GM12878 (cell line): Measurements from ENCODE around the gene CCDC81. TPM values are rescaled to one million over a fixed set of nuclear protein-coding genes. Genes with fewer than 3 reads are reported as not detected.

Source experiments
- ATAC-seq: fragments of 200-7000 bp; cut with Tn5 transposase; 3 replicates; pipeline ENCODE4 v1.9.1; 2020; ENCODE audit warnings: mild to moderate bottlenecking, moderate library complexity
- BruUV-seq: library from RNA; stranded (reverse); fragments of 400-500 nt; replicated peaks from 2 replicates; lab custom pipeline; 2021; lab: Mats Ljungman, UMichigan
- CTCF ChIA-PET: fragments of 300-600 bp; sonication (Branson Sonifier 250); formaldehyde crosslinking; extraction: SDS; loops from one replicate; lab custom pipeline; 2021; ENCODE audit warnings: inconsistent platforms; lab: Yijun Ruan, JAX
- POLR2A ChIA-PET: fragments of 350-600 bp; formaldehyde crosslinking; extraction: SDS; loops from one replicate; lab custom pipeline; 2021; ENCODE audit warnings: inconsistent platforms; lab: Charles Lee
- RAD21 ChIA-PET: fragments of 300-600 bp; sonication (Branson Sonifier 250); formaldehyde crosslinking; loops from one replicate; lab custom pipeline; 2023; ENCODE audit warnings: antibody characterized with exemption; ENCODE audit not compliant: unreplicated experiment; lab: Charles Lee
- SMC1A ChIA-PET: fragments of 300-600 bp; sonication (Branson Sonifier 250); formaldehyde crosslinking; loops from one replicate; lab custom pipeline; 2023; ENCODE audit not compliant: unreplicated experiment, uncharacterized antibody; lab: Charles Lee
- DNase-seq: peaks from one replicate; pipeline ENCODE4 v3.0.0-alpha.2; 2011; ENCODE audit warnings: low read depth, low spot score
- FAIRE-seq: peaks from 3 replicates; lab custom pipeline; 2011; peaks lifted over from hg19 to GRCh38; lab: Jason Lieb, UNC
- H2AFZ ChIP-seq: 2 replicates; pipeline ENCODE4 v1.6.0; 2011; ENCODE audit warnings: low read depth, low read length, control low read depth; ENCODE audit not compliant: control insufficient read depth
- H3K27ac ChIP-seq: 2 replicates; pipeline ENCODE4 v1.5.1; 2011; ENCODE audit warnings: control low read depth; ENCODE audit not compliant: control insufficient read depth, insufficient read depth
- H3K27me3 ChIP-seq, 2 experiments: replicated peaks in 1 of 2; 2 replicates each; pipeline versions ENCODE4 v1.6.0 to v1.6.1; 2011; ENCODE audit warnings: low read length in 1 of 2; ENCODE audit not compliant: control insufficient read depth in 2 of 2, insufficient read depth in 2 of 2
- H3K36me3 ChIP-seq, 2 experiments: 2 replicates each; pipeline ENCODE4 v1.5.1; 2011; ENCODE audit warnings: low read length in 1 of 2; ENCODE audit not compliant: control insufficient read depth in 2 of 2, insufficient read depth in 2 of 2
- H3K4me1 ChIP-seq: 2 replicates; pipeline ENCODE4 v1.6.1; 2011; ENCODE audit warnings: mild to moderate bottlenecking, low read length, moderate library complexity, mixed read lengths; ENCODE audit not compliant: control insufficient read depth, insufficient read depth
- H3K4me2 ChIP-seq: 2 replicates; pipeline ENCODE4 v1.6.0; 2011; ENCODE audit warnings: control low read depth; ENCODE audit not compliant: control insufficient read depth, insufficient read depth
- H3K4me3 ChIP-seq: fragments of 200-600 bp; sonication (generic); 2 replicates; pipeline ENCODE4 v1.5.1; 2016
- H3K79me2 ChIP-seq: 2 replicates; pipeline ENCODE4 v1.6.0; 2011; ENCODE audit warnings: low read length; ENCODE audit not compliant: control insufficient read depth, insufficient read depth
- H3K9ac ChIP-seq: 2 replicates; pipeline ENCODE4 v1.8.0; 2011; ENCODE audit warnings: low read length, control low read depth, mixed read lengths; ENCODE audit not compliant: control insufficient read depth, insufficient read depth
- H3K9me3 ChIP-seq: replicated peaks from 3 replicates; pipeline ENCODE4 v1.5.1; 2011; ENCODE audit warnings: mild to moderate bottlenecking, low read length; ENCODE audit not compliant: control insufficient read depth, insufficient read depth
- H4K20me1 ChIP-seq: 2 replicates; pipeline ENCODE4 v1.6.0; 2011; ENCODE audit not compliant: control insufficient read depth, insufficient read depth
- CBX3 ChIP-seq: fragments of 200-600 bp; sonication (generic); IDR thresholded peaks from 2 replicates; pipeline ENCODE4 v1.6.1; 2016; ENCODE audit warnings: low read depth, borderline replicate concordance
- ETV6 ChIP-seq, 2 experiments: fragments of 450-650 bp in 1 of 2; IDR thresholded peaks in 1 of 2; conservative IDR thresholded peaks in 1 of 2; 2 replicates each; pipeline ENCODE4 v1.6.1; 2014; ENCODE audit warnings: antibody characterized with exemption in 1 of 2, borderline replicate concordance in 1 of 2, low read depth in 1 of 2, mild to moderate bottlenecking in 1 of 2, moderate library complexity in 1 of 2
- MEF2A ChIP-seq: IDR thresholded peaks from 2 replicates; pipeline ENCODE4 v1.6.1; 2011; ENCODE audit warnings: low read depth, mild to moderate bottlenecking, low read length, moderate library complexity; ENCODE audit not compliant: insufficient read depth
- NFIC ChIP-seq: IDR thresholded peaks from 2 replicates; pipeline ENCODE4 v1.6.1; 2012; ENCODE audit warnings: low read depth, mild to moderate bottlenecking, inconsistent platforms, low read length, moderate library complexity
- WGBS: methylation state at CpG from one replicate; pipeline ENCODE4 v1.1.6; 2016; ENCODE audit warnings: low lambda C conversion rate; ENCODE audit not compliant: insufficient replicate concordance, insufficient coverage; ENCODE audit errors: missing lambda C conversion rate; 5-methylcytosine and 5-hydroxymethylcytosine counted together
- in situ Hi-C: fragments of 300-500 bp; cut with MboI; formaldehyde crosslinking; loops from 9 replicates; pipeline ENCODE4 v1.14.3; 2018; ENCODE audit warnings: mixed read lengths
- intact Hi-C: fragments of 100-400 bp; cut with micrococcal nuclease; formaldehyde crosslinking; loops from one replicate; pipeline ENCODE4 v1.14.2; 2022; ENCODE audit not compliant: unreplicated experiment
- polyA plus RNA-seq, 11 experiments: library from polyadenylated mRNA; depleted of rRNA in 4 of 11; unstranded in 6 of 11; stranded (reverse) in 5 of 11; fragments of >200 nt; fragmentation: Nextera tagmentation in 4 of 11; fragmentation: Illumina TruSeq in 1 of 11; extraction: Ambion mirVana in 4 of 11; extraction: Trizol in 1 of 11; gene quantifications; 1 replicate in 1 of 11; 2 replicates in 10 of 11; pipeline versions ENCODE4 v1.2.1 to v1.2.3, GENCODE V29; 2011 to 2016; ENCODE audit warnings: inconsistent platforms in 2 of 11, missing spikeins in 2 of 11, low read depth in 1 of 11
- total RNA-seq, 4 experiments: library from RNA; depleted of rRNA in 3 of 4; stranded (reverse); fragments of >200 nt in 3 of 4; fragmentation: Illumina TruSeq in 1 of 4; extraction: Trizol in 1 of 4; gene quantifications; 2 replicates each; pipeline versions ENCODE4 v1.2.1 to v1.2.3, GENCODE V29; 2013 to 2021
- TF ChIP-seq, protein P1 (sequence below): fragments of 450-650 bp; IDR thresholded peaks from 2 replicates; pipeline ENCODE4 v1.6.1; 2016; ENCODE audit warnings: mild to moderate bottlenecking, moderate library complexity, borderline replicate concordance
- TF ChIP-seq, protein P2 (sequence below): fragments of 450-650 bp; IDR thresholded peaks from 2 replicates; pipeline ENCODE4 v1.6.1; 2018; ENCODE audit warnings: mild to moderate bottlenecking, low read depth, moderate library complexity; ENCODE audit not compliant: partially characterized antibody
- TF ChIP-seq, protein P3 (sequence below): IDR thresholded peaks from 2 replicates; pipeline ENCODE4 v1.6.1; 2012; ENCODE audit warnings: low read depth, low read length, improper control_type of control experiment

The CCDC81 gene
- total and polyA plus RNA-seq, 10 of the 15 experiments (the other 5 are each of a cell fraction or from before 2014, with no cell fraction given), result 0.06 to 0.53 (median 0.22) TPM

DNA sequence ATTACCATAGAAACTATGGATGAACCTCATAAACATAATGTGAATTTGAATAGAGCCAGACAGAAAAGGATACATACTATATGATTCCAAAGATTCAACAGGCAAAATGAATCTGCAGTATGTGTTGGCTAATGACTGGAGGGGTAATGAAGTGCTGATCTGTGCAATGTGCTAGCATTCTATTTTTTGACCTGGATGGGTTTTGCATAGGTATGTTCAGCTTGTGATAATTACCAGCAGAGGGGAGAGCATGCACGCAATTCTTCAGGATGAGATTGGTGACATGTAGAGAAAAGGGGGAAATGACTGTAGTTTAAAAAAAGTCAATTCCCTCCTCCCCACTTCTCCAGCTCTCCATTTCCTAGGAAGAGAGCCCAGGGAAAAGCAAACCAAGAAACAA lies 618 bp upstream of the CCDC81 start:
- H2AFZ ChIP-seq, result no peak overlapping the region
- no peak overlapping the region for H3K9ac ChIP-seq

More for the DNA sequence above, 618 bp upstream of the CCDC81 start:
- CTCF ChIA-PET, result no interaction called here
- Histone ChIP-seq H3K4me3 (no peak overlapping the region), H3K79me2 (no peaks in the 10 kb centered on the region), H3K27me3 (no peaks in the 10 kb centered on the region)
- no TSS peak for BruUV-seq
- no peak for ATAC-seq
- no peak for DNase-seq
- RAD21 ChIA-PET, result no interaction called here
- TF ChIP-seq, protein P1, sequence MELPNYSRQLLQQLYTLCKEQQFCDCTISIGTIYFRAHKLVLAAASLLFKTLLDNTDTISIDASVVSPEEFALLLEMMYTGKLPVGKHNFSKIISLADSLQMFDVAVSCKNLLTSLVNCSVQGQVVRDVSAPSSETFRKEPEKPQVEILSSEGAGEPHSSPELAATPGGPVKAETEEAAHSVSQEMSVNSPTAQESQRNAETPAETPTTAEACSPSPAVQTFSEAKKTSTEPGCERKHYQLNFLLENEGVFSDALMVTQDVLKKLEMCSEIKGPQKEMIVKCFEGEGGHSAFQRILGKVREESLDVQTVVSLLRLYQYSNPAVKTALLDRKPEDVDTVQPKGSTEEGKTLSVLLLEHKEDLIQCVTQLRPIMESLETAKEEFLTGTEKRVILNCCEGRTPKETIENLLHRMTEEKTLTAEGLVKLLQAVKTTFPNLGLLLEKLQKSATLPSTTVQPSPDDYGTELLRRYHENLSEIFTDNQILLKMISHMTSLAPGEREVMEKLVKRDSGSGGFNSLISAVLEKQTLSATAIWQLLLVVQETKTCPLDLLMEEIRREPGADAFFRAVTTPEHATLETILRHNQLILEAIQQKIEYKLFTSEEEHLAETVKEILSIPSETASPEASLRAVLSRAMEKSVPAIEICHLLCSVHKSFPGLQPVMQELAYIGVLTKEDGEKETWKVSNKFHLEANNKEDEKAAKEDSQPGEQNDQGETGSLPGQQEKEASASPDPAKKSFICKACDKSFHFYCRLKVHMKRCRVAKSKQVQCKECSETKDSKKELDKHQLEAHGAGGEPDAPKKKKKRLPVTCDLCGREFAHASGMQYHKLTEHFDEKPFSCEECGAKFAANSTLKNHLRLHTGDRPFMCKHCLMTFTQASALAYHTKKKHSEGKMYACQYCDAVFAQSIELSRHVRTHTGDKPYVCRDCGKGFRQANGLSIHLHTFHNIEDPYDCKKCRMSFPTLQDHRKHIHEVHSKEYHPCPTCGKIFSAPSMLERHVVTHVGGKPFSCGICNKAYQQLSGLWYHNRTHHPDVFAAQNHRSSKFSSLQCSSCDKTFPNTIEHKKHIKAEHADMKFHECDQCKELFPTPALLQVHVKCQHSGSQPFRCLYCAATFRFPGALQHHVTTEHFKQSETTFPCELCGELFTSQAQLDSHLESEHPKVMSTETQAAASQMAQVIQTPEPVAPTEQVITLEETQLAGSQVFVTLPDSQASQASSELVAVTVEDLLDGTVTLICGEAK, result no peak
- no peak for TF ChIP-seq ETV6 (conservative IDR thresholded peaks at IDR 0.05 in 1 of 2, IDR thresholded peaks at IDR 0.05 in 1 of 2; ENCODE audit: borderline replicate concordance in 1 of 2, low read depth in 1 of 2)
- TF ChIP-seq, protein P2, sequence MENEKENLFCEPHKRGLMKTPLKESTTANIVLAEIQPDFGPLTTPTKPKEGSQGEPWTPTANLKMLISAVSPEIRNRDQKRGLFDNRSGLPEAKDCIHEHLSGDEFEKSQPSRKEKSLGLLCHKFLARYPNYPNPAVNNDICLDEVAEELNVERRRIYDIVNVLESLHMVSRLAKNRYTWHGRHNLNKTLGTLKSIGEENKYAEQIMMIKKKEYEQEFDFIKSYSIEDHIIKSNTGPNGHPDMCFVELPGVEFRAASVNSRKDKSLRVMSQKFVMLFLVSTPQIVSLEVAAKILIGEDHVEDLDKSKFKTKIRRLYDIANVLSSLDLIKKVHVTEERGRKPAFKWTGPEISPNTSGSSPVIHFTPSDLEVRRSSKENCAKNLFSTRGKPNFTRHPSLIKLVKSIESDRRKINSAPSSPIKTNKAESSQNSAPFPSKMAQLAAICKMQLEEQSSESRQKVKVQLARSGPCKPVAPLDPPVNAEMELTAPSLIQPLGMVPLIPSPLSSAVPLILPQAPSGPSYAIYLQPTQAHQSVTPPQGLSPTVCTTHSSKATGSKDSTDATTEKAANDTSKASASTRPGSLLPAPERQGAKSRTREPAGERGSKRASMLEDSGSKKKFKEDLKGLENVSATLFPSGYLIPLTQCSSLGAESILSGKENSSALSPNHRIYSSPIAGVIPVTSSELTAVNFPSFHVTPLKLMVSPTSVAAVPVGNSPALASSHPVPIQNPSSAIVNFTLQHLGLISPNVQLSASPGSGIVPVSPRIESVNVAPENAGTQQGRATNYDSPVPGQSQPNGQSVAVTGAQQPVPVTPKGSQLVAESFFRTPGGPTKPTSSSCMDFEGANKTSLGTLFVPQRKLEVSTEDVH, result no peak
- TF ChIP-seq, protein P3, sequence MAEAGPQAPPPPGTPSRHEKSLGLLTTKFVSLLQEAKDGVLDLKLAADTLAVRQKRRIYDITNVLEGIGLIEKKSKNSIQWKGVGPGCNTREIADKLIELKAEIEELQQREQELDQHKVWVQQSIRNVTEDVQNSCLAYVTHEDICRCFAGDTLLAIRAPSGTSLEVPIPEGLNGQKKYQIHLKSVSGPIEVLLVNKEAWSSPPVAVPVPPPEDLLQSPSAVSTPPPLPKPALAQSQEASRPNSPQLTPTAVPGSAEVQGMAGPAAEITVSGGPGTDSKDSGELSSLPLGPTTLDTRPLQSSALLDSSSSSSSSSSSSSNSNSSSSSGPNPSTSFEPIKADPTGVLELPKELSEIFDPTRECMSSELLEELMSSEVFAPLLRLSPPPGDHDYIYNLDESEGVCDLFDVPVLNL, result no peak
- no peak for TF ChIP-seq MEF2A
- no peak for TF ChIP-seq NFIC
- TF ChIP-seq CBX3, result no peak
- TF ChIP-seq, all 136 proteins: peak for 0
- no peaks in the 10 kb centered on the region for H4K20me1 ChIP-seq
- POLR2A ChIA-PET, result no interaction called here
- H3K4me1 ChIP-seq, result no peaks in the 10 kb centered on the region
- no peak overlapping the region for H3K4me2 ChIP-seq
- in situ Hi-C loops, result no loop called here
- SMC1A ChIA-PET, result no interaction called here
- no peak overlapping the region for H3K27ac ChIP-seq
- no peaks in the 10 kb centered on the region for H3K36me3 ChIP-seq
- 56% methylated on average over 1 of the region's 1 CpG for WGBS
- intact Hi-C loops, result no loop called here
- H3K9me3 ChIP-seq, result no peaks in the 10 kb centered on the region; the same call in 2 of the 3 replicates
- no peak for FAIRE-seq
